PC-9 (cell line): ENCODE results near the gene ALCAM.

Experiments
- CTCF ChIP-seq: fragments of 200-600 bp; sonication (generic); conservative IDR thresholded peaks from 2 replicates; pipeline ENCODE4 v1.6.1; 2017; ENCODE audit warnings: mixed run types, antibody characterized with exemption, mild to moderate bottlenecking, moderate library complexity
- EZH2 ChIP-seq: fragments of 200-600 bp; sonication (generic); IDR thresholded peaks from 2 replicates; pipeline ENCODE4 v1.8.0; 2017; ENCODE audit warnings: antibody characterized with exemption, low read depth

- no peak for TF ChIP-seq EZH2
- TF ChIP-seq CTCF = no peak
These were observed 205.8 kb downstream of the ALCAM start for GRCh38 chr3:105572501-105572900.
